Left renal pelvis (tissue), 4 donors: ENCODE results near the gene ALPL. TPM values are rescaled to one million over a fixed set of nuclear protein-coding genes. Genes with fewer than 3 reads are reported as not detected.

ENCODE experiments used
- polyA plus RNA-seq, 4 donors: library from polyadenylated mRNA; unstranded; fragments of 120-200 nt; gene quantifications; one replicate each; pipeline ENCODE4 v1.2.1, GENCODE V29; 2013; ENCODE audit not compliant: insufficient read length in 4 of 4

ALPL gene
- polyA plus RNA-seq, 4 donors: 7.6 to 46.8 (median 28.9) TPM

Other genes with a start within 250 kb of the ALPL start
- gene ECE1, start 219.0 kb upstream of the ALPL start, polyA plus RNA-seq: 10 to 100 TPM; 17.3 to 53.3 (median 45.1) TPM
- gene NBPF3, start 69.3 kb upstream of the ALPL start, polyA plus RNA-seq: 10 to 100 TPM; 11.6 to 23.1 (median 17.1) TPM
- 10 to 100 TPM in 3 of 4 donors, 1 to 10 TPM in 1; 3.5 to 23.8 (median 21.0) TPM for gene RAP1GAP, start 159.9 kb downstream of the ALPL start, polyA plus RNA-seq